ENCODE data around the gene NEB. TPM values are rescaled to one million over a fixed set of nuclear protein-coding genes. Genes with fewer than 3 reads are reported as not detected.

Gene NEB
- total RNA-seq, 3 donors from 2014 or later: 2.0 to 2.8 (median 2.6) TPM

DNA sequence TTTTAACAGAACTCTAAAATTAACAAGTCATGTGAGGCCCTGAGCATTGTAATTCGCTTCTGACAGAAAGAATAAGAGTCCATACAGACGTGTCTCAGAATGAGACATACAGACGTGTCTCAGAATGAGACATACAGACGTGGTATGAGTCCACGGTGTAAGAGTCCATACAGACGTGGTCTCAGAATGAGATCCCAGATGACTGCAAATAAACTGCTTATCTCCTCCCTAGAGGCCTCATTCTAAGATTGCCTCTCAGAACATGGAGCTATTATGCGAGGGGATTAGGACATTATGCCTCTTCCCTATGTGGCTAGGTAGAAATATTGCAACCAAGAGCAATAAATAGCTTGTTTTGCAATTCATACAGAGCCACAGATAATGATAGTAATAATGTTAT lies 63.9 kb downstream of the NEB start:
- Histone ChIP-seq H3K4me3 (no peak overlapping the region), H3K36me3 (no peaks in the 10 kb centered on the region), H3K27me3 (no peaks in the 10 kb centered on the region), H3K9me3 (no peaks in the 10 kb centered on the region), H3K27ac (no peak overlapping the region), H3K4me1 (no peaks in the 10 kb centered on the region)
- intact Hi-C loops (cut with DNase I; ENCODE audit: low total_unique reads): no loop called here
- TF ChIP-seq POLR2AphosphoS5 (IDR thresholded peaks at IDR 0.05): no peak
- TF ChIP-seq POLR2A (IDR thresholded peaks at IDR 0.05): no peak
- TF ChIP-seq, protein P1, sequence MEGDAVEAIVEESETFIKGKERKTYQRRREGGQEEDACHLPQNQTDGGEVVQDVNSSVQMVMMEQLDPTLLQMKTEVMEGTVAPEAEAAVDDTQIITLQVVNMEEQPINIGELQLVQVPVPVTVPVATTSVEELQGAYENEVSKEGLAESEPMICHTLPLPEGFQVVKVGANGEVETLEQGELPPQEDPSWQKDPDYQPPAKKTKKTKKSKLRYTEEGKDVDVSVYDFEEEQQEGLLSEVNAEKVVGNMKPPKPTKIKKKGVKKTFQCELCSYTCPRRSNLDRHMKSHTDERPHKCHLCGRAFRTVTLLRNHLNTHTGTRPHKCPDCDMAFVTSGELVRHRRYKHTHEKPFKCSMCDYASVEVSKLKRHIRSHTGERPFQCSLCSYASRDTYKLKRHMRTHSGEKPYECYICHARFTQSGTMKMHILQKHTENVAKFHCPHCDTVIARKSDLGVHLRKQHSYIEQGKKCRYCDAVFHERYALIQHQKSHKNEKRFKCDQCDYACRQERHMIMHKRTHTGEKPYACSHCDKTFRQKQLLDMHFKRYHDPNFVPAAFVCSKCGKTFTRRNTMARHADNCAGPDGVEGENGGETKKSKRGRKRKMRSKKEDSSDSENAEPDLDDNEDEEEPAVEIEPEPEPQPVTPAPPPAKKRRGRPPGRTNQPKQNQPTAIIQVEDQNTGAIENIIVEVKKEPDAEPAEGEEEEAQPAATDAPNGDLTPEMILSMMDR (IDR thresholded peaks at IDR 0.05): no peak
- DNase-seq (ENCODE audit: low spot score in 2 of 2): no peak

DNA sequence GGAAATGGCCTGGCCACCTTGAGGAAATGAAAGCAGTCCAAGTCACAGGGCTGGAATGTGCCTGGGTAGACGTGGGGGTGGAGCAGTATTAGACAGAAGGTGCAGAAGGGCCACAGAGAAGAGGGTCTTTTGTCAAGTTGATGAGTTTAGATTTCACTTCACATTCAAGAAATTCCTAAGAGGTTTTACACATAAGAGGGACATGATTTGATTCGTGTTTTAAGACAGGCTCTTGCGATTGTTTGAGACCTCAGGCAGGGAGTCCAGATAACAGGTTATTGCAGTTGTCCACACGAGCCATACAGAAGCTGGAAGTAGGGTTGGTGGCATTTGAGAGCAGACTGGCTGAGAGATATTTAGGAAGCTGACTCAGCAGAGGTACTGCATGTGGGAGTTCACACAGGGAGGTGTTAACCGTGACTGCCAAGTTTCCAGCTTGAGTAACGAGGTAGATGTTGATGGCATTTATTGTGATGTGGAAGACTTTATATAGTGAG lies 64.6 kb downstream of the NEB start:
- Histone ChIP-seq H3K27ac (no peak overlapping the region), H3K27me3 (no peaks in the 10 kb centered on the region), H3K4me1 (no peaks in the 10 kb centered on the region), H3K4me3 (no peak overlapping the region), H3K9me3 (no peaks in the 10 kb centered on the region), H3K36me3 (no peaks in the 10 kb centered on the region)
- TF ChIP-seq POLR2AphosphoS5 (IDR thresholded peaks at IDR 0.05): no peak
- TF ChIP-seq POLR2A (IDR thresholded peaks at IDR 0.05): no peak
- TF ChIP-seq, protein P1 (IDR thresholded peaks at IDR 0.05): no peak
- no peak for DNase-seq (ENCODE audit: low spot score in 2 of 2)
- intact Hi-C loops (cut with DNase I; ENCODE audit: low total_unique reads): no loop called here

GRCh38 chr2:151668737-151669136 lies 65.5 kb downstream of the NEB start:
- H3K4me3 ChIP-seq: no peak overlapping the region
- no peaks in the 10 kb centered on the region for H3K9me3 ChIP-seq
- no peak for DNase-seq (ENCODE audit: low spot score in 2 of 2)
- intact Hi-C loops (cut with DNase I; ENCODE audit: low total_unique reads): no loop called here
- no peaks in the 10 kb centered on the region for H3K27me3 ChIP-seq
- H3K36me3 ChIP-seq: no peaks in the 10 kb centered on the region
- TF ChIP-seq POLR2A (IDR thresholded peaks at IDR 0.05) (no peak), POLR2AphosphoS5 (IDR thresholded peaks at IDR 0.05) (no peak)
- TF ChIP-seq, protein P1 (IDR thresholded peaks at IDR 0.05): no peak
- H3K4me1 ChIP-seq: no peaks in the 10 kb centered on the region
- H3K27ac ChIP-seq: no peak overlapping the region

- intact Hi-C loops (cut with DNase I; ENCODE audit: low total_unique reads): no loop called here
- no peak for DNase-seq (ENCODE audit: low spot score in 2 of 2)
- Histone ChIP-seq H3K27ac (no peak overlapping the region), H3K27me3 (no peaks in the 10 kb centered on the region), H3K36me3 (no peaks in the 10 kb centered on the region), H3K4me3 (no peak overlapping the region), H3K9me3 (no peaks in the 10 kb centered on the region), H3K4me1 (no peaks in the 10 kb centered on the region)
- TF ChIP-seq, protein P1 (IDR thresholded peaks at IDR 0.05): no peak
- TF ChIP-seq POLR2AphosphoS5 (IDR thresholded peaks at IDR 0.05) (no peak), POLR2A (IDR thresholded peaks at IDR 0.05) (no peak)
These were observed 68.3 kb downstream of the NEB start for GRCh38 chr2:151665959-151666358.

DNA sequence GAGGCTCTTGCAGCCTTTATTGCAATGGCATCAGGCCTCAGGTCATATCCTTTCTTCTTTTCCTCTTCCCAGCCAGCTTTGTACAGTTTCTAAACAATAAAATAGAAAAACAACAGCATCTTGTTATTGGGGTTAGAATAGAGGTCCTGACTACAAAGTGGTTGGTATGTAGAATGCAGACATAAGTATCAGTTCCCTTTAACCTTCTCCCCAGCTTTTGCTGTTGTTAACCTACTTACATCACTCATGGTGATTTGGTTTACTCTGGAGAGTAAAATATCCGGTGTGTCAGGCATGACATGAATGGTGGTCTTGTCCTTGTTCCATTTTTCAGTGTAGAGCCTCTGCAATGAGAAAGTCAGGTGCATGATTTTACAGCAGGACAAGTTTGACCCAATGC lies 69.8 kb downstream of the NEB start:
- H3K27ac ChIP-seq: no peak overlapping the region
- no peaks in the 10 kb centered on the region for H3K9me3 ChIP-seq
- H3K27me3 ChIP-seq: no peaks in the 10 kb centered on the region
- TF ChIP-seq POLR2AphosphoS5 (IDR thresholded peaks at IDR 0.05) (no peak), POLR2A (IDR thresholded peaks at IDR 0.05) (no peak)
- TF ChIP-seq, protein P1 (IDR thresholded peaks at IDR 0.05): no peak
- H3K36me3 ChIP-seq: no peaks in the 10 kb centered on the region
- H3K4me3 ChIP-seq: no peak overlapping the region
- intact Hi-C loops (cut with DNase I; ENCODE audit: low total_unique reads): no loop called here
- no peaks in the 10 kb centered on the region for H3K4me1 ChIP-seq
- no peak for DNase-seq (ENCODE audit: low spot score in 2 of 2)
